OCI-LY7 (cell line): ENCODE results near the gene PSME3IP1.

Experiments used
- EZH2phosphoT487 ChIP-seq: fragments of 200-600 bp; sonication (generic); IDR thresholded peaks from 2 replicates; pipeline ENCODE4 v1.6.1; 2018; ENCODE audit warnings: low read depth, borderline replicate concordance, mild to moderate bottlenecking, mixed run types, antibody characterized with exemption, low read length, moderate library complexity, mixed read lengths
- TF ChIP-seq, protein P1 (sequence below): fragments of 200-600 bp; sonication (generic); conservative IDR thresholded peaks from 2 replicates; pipeline ENCODE4 v1.5.1; 2014; ENCODE audit warnings: mild to moderate bottlenecking, antibody characterized with exemption, low read length, moderate library complexity, mixed read lengths

DNA sequence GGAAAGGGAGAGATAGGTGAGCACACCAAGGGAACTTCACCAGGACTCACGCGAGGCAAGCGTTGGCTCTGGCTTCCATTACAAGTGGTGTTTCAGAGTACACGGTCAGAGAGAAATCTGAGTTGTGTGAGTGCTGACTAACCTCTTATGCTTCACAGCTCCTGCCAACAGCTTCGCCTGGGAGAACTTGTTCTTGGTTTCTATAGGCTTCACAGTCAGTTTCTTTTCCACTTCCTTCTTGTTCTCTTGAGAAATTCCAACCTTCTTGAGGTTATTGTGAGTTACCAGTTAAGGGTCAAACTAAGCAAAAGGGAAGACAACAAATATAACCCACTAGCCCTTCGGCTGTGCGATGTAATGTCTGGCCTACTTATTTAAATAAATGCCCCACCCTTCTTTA, 18.9 kb downstream of the PSME3IP1 start:
- TF ChIP-seq, protein P1, sequence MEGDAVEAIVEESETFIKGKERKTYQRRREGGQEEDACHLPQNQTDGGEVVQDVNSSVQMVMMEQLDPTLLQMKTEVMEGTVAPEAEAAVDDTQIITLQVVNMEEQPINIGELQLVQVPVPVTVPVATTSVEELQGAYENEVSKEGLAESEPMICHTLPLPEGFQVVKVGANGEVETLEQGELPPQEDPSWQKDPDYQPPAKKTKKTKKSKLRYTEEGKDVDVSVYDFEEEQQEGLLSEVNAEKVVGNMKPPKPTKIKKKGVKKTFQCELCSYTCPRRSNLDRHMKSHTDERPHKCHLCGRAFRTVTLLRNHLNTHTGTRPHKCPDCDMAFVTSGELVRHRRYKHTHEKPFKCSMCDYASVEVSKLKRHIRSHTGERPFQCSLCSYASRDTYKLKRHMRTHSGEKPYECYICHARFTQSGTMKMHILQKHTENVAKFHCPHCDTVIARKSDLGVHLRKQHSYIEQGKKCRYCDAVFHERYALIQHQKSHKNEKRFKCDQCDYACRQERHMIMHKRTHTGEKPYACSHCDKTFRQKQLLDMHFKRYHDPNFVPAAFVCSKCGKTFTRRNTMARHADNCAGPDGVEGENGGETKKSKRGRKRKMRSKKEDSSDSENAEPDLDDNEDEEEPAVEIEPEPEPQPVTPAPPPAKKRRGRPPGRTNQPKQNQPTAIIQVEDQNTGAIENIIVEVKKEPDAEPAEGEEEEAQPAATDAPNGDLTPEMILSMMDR, result no peak
- no peak for TF ChIP-seq EZH2phosphoT487
